A549 (cell line): ENCODE results near the gene NCAPD2. TPM values are rescaled to one million over a fixed set of nuclear protein-coding genes. Genes with fewer than 3 reads are reported as not detected.

Experiments used
- ATAC-seq, 2 experiments: fragments of 200-7000 bp in 1 of 2; fragments of >200 bp in 1 of 2; cut with Nextera tagmentation in 1 of 2; cut with Tn5 transposase in 1 of 2; 3 replicates each; pipeline versions ENCODE4 v1.8.0 to v1.9.1; 2018 to 2020; ENCODE audit warnings: mild to moderate bottlenecking in 1 of 2, moderate library complexity in 1 of 2
- CTCF ChIA-PET: fragments of 300-600 bp; sonication (Branson Sonifier 250); formaldehyde crosslinking; extraction: SDS; loops from one replicate; lab custom pipeline; 2021; ENCODE audit warnings: antibody characterized with exemption, inconsistent platforms; lab: Yijun Ruan, JAX
- POLR2A ChIA-PET: fragments of 350-600 bp; formaldehyde crosslinking; extraction: SDS; loops from one replicate; lab custom pipeline; 2021; ENCODE audit warnings: antibody characterized with exemption, inconsistent platforms; lab: Yijun Ruan, JAX
- DNase-seq, 2 experiments: peaks; one replicate each; pipeline versions ENCODE4 v3.0.0 to v3.0.0-alpha.2; 2011 to 2016; ENCODE audit warnings: low read depth in 1 of 2, low spot score in 1 of 2
- FAIRE-seq: peaks from 2 replicates; lab custom pipeline; 2011; peaks lifted over from hg19 to GRCh38; lab: Jason Lieb, UNC
- H3K27ac ChIP-seq, 2 experiments: fragments of >200 bp; sonication (Bioruptor Twin); formaldehyde crosslinking; 3 replicates each; pipeline ENCODE4 v1.5.1; 2016 to 2017
- H3K4me1 ChIP-seq: fragments of >200 bp; sonication (Bioruptor Twin); formaldehyde crosslinking; 3 replicates; pipeline ENCODE4 v1.6.1; 2016
- H3K4me2 ChIP-seq: fragments of >200 bp; sonication (Bioruptor Twin); formaldehyde crosslinking; 3 replicates; pipeline ENCODE4 v1.6.1; 2016
- H3K4me3 ChIP-seq: fragments of >200 bp; sonication (Bioruptor Twin); formaldehyde crosslinking; 3 replicates; pipeline ENCODE4 v1.5.1; 2016
- H3K9me3 ChIP-seq: fragments of >200 bp; sonication (Bioruptor Twin); formaldehyde crosslinking; 3 replicates; pipeline ENCODE4 v1.6.1; 2016
- BCL3 ChIP-seq: fragments of >200 bp; sonication (Bioruptor Twin); formaldehyde crosslinking; IDR thresholded peaks from 3 replicates; pipeline ENCODE4 v1.6.1; 2016
- CEBPB ChIP-seq, 2 experiments: fragments of >200 bp in 1 of 2; sonication (Bioruptor Twin) in 1 of 2; formaldehyde crosslinking in 1 of 2; IDR thresholded peaks; 2 replicates each; pipeline ENCODE4 v1.6.1; 2012 to 2016
- CHD2 ChIP-seq: fragments of 150-350 bp; IDR thresholded peaks from 2 replicates; pipeline ENCODE4 v1.6.1; 2014; ENCODE audit warnings: low read length; ENCODE audit not compliant: partially characterized antibody
- CHD4 ChIP-seq: fragments of 200-600 bp; sonication (generic); IDR thresholded peaks from 2 replicates; pipeline ENCODE4 v1.6.1; 2016; ENCODE audit warnings: antibody characterized with exemption, mild to moderate bottlenecking, borderline replicate concordance
- E2F6 ChIP-seq: IDR thresholded peaks from 2 replicates; pipeline ENCODE4 v1.6.1; 2012; ENCODE audit warnings: low read depth, borderline replicate concordance
- EHF ChIP-seq: fragments of 250-450 bp; sonication (Bioruptor Pico); IDR thresholded peaks from 2 replicates; pipeline ENCODE4 v1.5.0; 2020; ENCODE audit warnings: mild to moderate bottlenecking
- EHMT2 ChIP-seq: fragments of 200-600 bp; sonication (generic); IDR thresholded peaks from 2 replicates; pipeline ENCODE4 v1.6.1; 2016; ENCODE audit warnings: antibody characterized with exemption, low read depth, mild to moderate bottlenecking, moderate library complexity
- ELK1 ChIP-seq: fragments of 150-350 bp; IDR thresholded peaks from 2 replicates; pipeline ENCODE4 v1.6.1; 2014; ENCODE audit warnings: low read depth, mild to moderate bottlenecking, low read length
- EP300 ChIP-seq, 2 experiments: fragments of >200 bp; sonication (Bioruptor Twin); formaldehyde crosslinking; IDR thresholded peaks; 2 replicates in 1 of 2; 3 replicates in 1 of 2; pipeline ENCODE4 v1.6.1; 2016 to 2017
- ESRRA ChIP-seq: fragments of 150-350 bp; IDR thresholded peaks from 2 replicates; pipeline ENCODE4 v1.6.1; 2014; ENCODE audit warnings: mild to moderate bottlenecking, low read length, borderline replicate concordance
- FOSL2 ChIP-seq, 2 experiments: fragments of 450-650 bp in 1 of 2; fragments of >200 bp in 1 of 2; sonication (Bioruptor Twin) in 1 of 2; formaldehyde crosslinking; IDR thresholded peaks; 2 replicates each; pipeline versions ENCODE4 v1.5.0 to v1.6.1; 2016 to 2020; ENCODE audit warnings: mild to moderate bottlenecking in 1 of 2, moderate library complexity in 1 of 2
- FOXS1 ChIP-seq: fragments of 250-450 bp; sonication (Bioruptor Pico); IDR thresholded peaks from 2 replicates; pipeline ENCODE4 v1.5.0; 2020; ENCODE audit warnings: mild to moderate bottlenecking, moderate library complexity
- HES2 ChIP-seq: fragments of >200 bp; sonication (Bioruptor Twin); formaldehyde crosslinking; IDR thresholded peaks from 2 replicates; pipeline ENCODE4 v1.6.1; 2016
- HOXA7 ChIP-seq: fragments of 250-450 bp; sonication (Bioruptor Pico); IDR thresholded peaks from 2 replicates; pipeline ENCODE4 v1.5.0; 2020; ENCODE audit warnings: mild to moderate bottlenecking, moderate library complexity
- HOXB5 ChIP-seq: fragments of 250-450 bp; sonication (Bioruptor Pico); IDR thresholded peaks from 2 replicates; pipeline ENCODE4 v1.5.0; 2020; ENCODE audit warnings: mild to moderate bottlenecking, moderate library complexity
- KDM1A ChIP-seq: fragments of 200-600 bp; sonication (generic); IDR thresholded peaks from 2 replicates; pipeline ENCODE4 v1.6.1; 2016; ENCODE audit warnings: low read depth, mild to moderate bottlenecking
- KDM5A ChIP-seq: fragments of 200-600 bp; sonication (generic); IDR thresholded peaks from 2 replicates; pipeline ENCODE4 v1.6.1; 2016; ENCODE audit warnings: antibody characterized with exemption, mild to moderate bottlenecking
- MAZ ChIP-seq: fragments of 150-350 bp; IDR thresholded peaks from 2 replicates; pipeline ENCODE4 v1.6.1; 2014; ENCODE audit warnings: antibody characterized with exemption, low read depth, low read length, borderline replicate concordance
- NPAS2 ChIP-seq: fragments of 250-450 bp; sonication (Bioruptor Pico); IDR thresholded peaks from 2 replicates; pipeline ENCODE4 v1.8.0; 2022; ENCODE audit warnings: mild to moderate bottlenecking, moderate library complexity, borderline replicate concordance
- PHF8 ChIP-seq: fragments of 200-600 bp; sonication (generic); IDR thresholded peaks from 2 replicates; pipeline ENCODE4 v1.6.1; 2016; ENCODE audit warnings: low read depth, mild to moderate bottlenecking, antibody characterized with exemption, moderate library complexity, borderline replicate concordance
- POLR2A ChIP-seq: IDR thresholded peaks from 2 replicates; pipeline ENCODE4 v1.6.1; 2012; ENCODE audit warnings: mild to moderate bottlenecking, low read length
- RAD21 ChIP-seq, 2 experiments: fragments of >200 bp in 1 of 2; sonication (Bioruptor Twin) in 1 of 2; formaldehyde crosslinking in 1 of 2; IDR thresholded peaks in 1 of 2; conservative IDR thresholded peaks in 1 of 2; 2 replicates in 1 of 2; 3 replicates in 1 of 2; pipeline ENCODE4 v1.6.1; 2012 to 2018; ENCODE audit warnings: inconsistent platforms in 1 of 2
- RARB ChIP-seq: fragments of 250-450 bp; sonication (Bioruptor Pico); IDR thresholded peaks from 2 replicates; pipeline ENCODE4 v1.8.0; 2021; ENCODE audit warnings: mild to moderate bottlenecking, moderate library complexity
- REST ChIP-seq: fragments of 200-600 bp; sonication (generic); IDR thresholded peaks from 2 replicates; pipeline ENCODE4 v1.6.1; 2016; ENCODE audit warnings: antibody characterized with exemption, mild to moderate bottlenecking, moderate library complexity
- RFX5 ChIP-seq: fragments of 450-650 bp; IDR thresholded peaks from 2 replicates; pipeline ENCODE4 v1.7.1; 2014; ENCODE audit warnings: antibody characterized with exemption, mild to moderate bottlenecking, moderate library complexity
- SMC3 ChIP-seq: fragments of >200 bp; sonication (Bioruptor Twin); formaldehyde crosslinking; IDR thresholded peaks from 3 replicates; pipeline ENCODE4 v1.6.1; 2018; ENCODE audit warnings: inconsistent platforms
- SREBF2 ChIP-seq: fragments of 450-650 bp; IDR thresholded peaks from 2 replicates; pipeline ENCODE4 v1.6.1; 2014; ENCODE audit warnings: mild to moderate bottlenecking, moderate library complexity
- TFCP2L1 ChIP-seq: fragments of 250-450 bp; sonication (Bioruptor Pico); IDR thresholded peaks from 2 replicates; pipeline ENCODE4 v1.5.0; 2021; ENCODE audit warnings: mild to moderate bottlenecking
- USF2 ChIP-seq: fragments of 450-650 bp; IDR thresholded peaks from 2 replicates; pipeline ENCODE4 v1.6.1; 2014; ENCODE audit warnings: antibody characterized with exemption
- ZC3H11A ChIP-seq: fragments of 450-650 bp; IDR thresholded peaks from 2 replicates; pipeline ENCODE4 v1.6.1; 2014; ENCODE audit warnings: antibody characterized with exemption, mild to moderate bottlenecking
- ZFP36 ChIP-seq: fragments of 450-650 bp; IDR thresholded peaks from 2 replicates; pipeline ENCODE4 v1.6.1; 2014; ENCODE audit warnings: borderline replicate concordance; ENCODE audit not compliant: partially characterized antibody
- ZSCAN20 ChIP-seq: fragments of 250-450 bp; sonication (Bioruptor Pico); IDR thresholded peaks from 2 replicates; pipeline ENCODE4 v1.8.0; 2022; ENCODE audit warnings: mild to moderate bottlenecking, moderate library complexity
- WGBS: methylation state at CpG from one replicate; pipeline ENCODE4 v1.1.6; 2017; ENCODE audit errors: missing lambda C conversion rate; 5-methylcytosine and 5-hydroxymethylcytosine counted together
- polyA plus RNA-seq, 4 experiments: library from polyadenylated mRNA; depleted of rRNA in 3 of 4; stranded (reverse); fragments of >200 nt; fragmentation: RNase III in 1 of 4; extraction: RNeasy Plus Mini Kit Qiagen cat#74134 plus additional on column Dnase treatment in 1 of 4; gene quantifications; 2 replicates in 3 of 4; 3 replicates in 1 of 4; pipeline ENCODE4 v1.2.3, GENCODE V29; 2011 to 2017

Gene NCAPD2
- polyA plus RNA-seq, 2 of the 4 experiments (the other 2 are of a cell fraction) = 82.0 to 130 TPM

- FAIRE-seq (peak; percentile 28), DNase-seq (peak; percentile 89 to 94), ATAC-seq (peak; percentile 31 to 52)
- Histone ChIP-seq H3K4me2 (peak overlapping the region; percentile 87), H3K4me1 (peaks cover 32% of the 10 kb centered on the region), H3K27ac (peak overlapping the region; percentile 97 to 100), H3K4me3 (peak overlapping the region; percentile 97), H3K9me3 (no peaks in the 10 kb centered on the region)
- WGBS = 8% methylated on average over 17 of the region's 20 CpGs
- CTCF ChIA-PET = interaction anchor here (0.7 to 2.1 kb wide), 9 partner anchors 10 to 209 kb away, joined by 3 to 9 read pairs (median 4); partner anchors contain the start of genes MRPL51 and NOP2
- POLR2A ChIA-PET = interaction anchor here (0.6 to 2.5 kb wide), 15 partner anchors 15 to 234 kb away, joined by 3 to 27 read pairs (median 4); partner anchors contain the start of genes COPS7A, LTBR, MRPL51 and NOP2
- TF ChIP-seq CEBPB (IDR thresholded peaks at IDR 0.05) = no peak
- TF ChIP-seq MAZ = no peak
- TF ChIP-seq FOXS1 = no peak
- TF ChIP-seq HES2 = no peak
- TF ChIP-seq USF2 = no peak
- no peak for TF ChIP-seq KDM5A
- no peak; the same call in 1 of the 2 replicates for TF ChIP-seq E2F6
- no peak for TF ChIP-seq ELK1
- TF ChIP-seq CHD4 = no peak
- TF ChIP-seq HOXB5 (CRISPR knock-in tag) = no peak
- TF ChIP-seq RFX5 = no peak
- peak; percentile 23; the same call in 1 of the 3 replicates for TF ChIP-seq BCL3
- TF ChIP-seq SMC3 = no peak
- no peak for TF ChIP-seq CHD2
- TF ChIP-seq ZFP36 = no peak
- 0 out of 2 replicates have a peak, but pooled peaks have one; percentile 31 for TF ChIP-seq FOSL2 (IDR thresholded peaks at IDR 0.05)
- TF ChIP-seq FOSL2 (CRISPR knock-in tag; IDR thresholded peaks at IDR 0.05) = peak; percentile 75
- no peak for TF ChIP-seq SREBF2
- no peak for TF ChIP-seq NPAS2
- no peak for TF ChIP-seq REST
- no peak for TF ChIP-seq HOXA7 (CRISPR knock-in tag)
- no peak for TF ChIP-seq EP300 (IDR thresholded peaks at IDR 0.05)
- 0 out of 2 replicates have a peak, but pooled peaks have one; percentile 11 for TF ChIP-seq TFCP2L1 (CRISPR knock-in tag)
- no peak for TF ChIP-seq ZSCAN20 (CRISPR knock-in tag)
- no peak for TF ChIP-seq EHMT2
- no peak for TF ChIP-seq RARB (CRISPR knock-in tag)
- peak; percentile 13; the same call in 1 of the 2 replicates for TF ChIP-seq EHF
- TF ChIP-seq KDM1A = no peak
- TF ChIP-seq ESRRA = no peak
- TF ChIP-seq RAD21 (conservative IDR thresholded peaks at IDR 0.05 in 1 of 2, IDR thresholded peaks at IDR 0.05 in 1 of 2) = 0 out of 5 replicates have a peak, but pooled peaks of 1 of the 2 experiments have one; percentile 14
- TF ChIP-seq ZC3H11A = no peak
- no peak for TF ChIP-seq PHF8
- TF ChIP-seq POLR2A = peak; percentile 58
Measured at GRCh38 chr12:6532051-6532926, 38.4 kb downstream of the NCAPD2 start.
